MM.1S (cell line): ENCODE data around the gene FAM20A.

Source experiments
- DNase-seq: peaks from one replicate; pipeline ENCODE4 v3.0.0-alpha.2; 2015
- H2AFZ ChIP-seq: fragments of 300-600 bp; sonication (generic); 2 replicates; pipeline ENCODE4 v1.6.0; 2016; ENCODE audit warnings: antibody characterized with exemption, low read length
- H3F3A ChIP-seq: fragments of 300-600 bp; sonication (generic); 2 replicates; pipeline ENCODE4 v1.6.1; 2016; ENCODE audit warnings: mild to moderate bottlenecking, antibody characterized with exemption, low read length, moderate library complexity, mixed read lengths; ENCODE audit not compliant: insufficient read depth
- H3K27ac ChIP-seq: fragments of 300-600 bp; sonication (generic); 2 replicates; pipeline ENCODE4 v1.5.1; 2016; ENCODE audit warnings: mild to moderate bottlenecking, low read length
- H3K27me3 ChIP-seq: fragments of 300-600 bp; sonication (generic); replicated peaks from 2 replicates; pipeline ENCODE4 v1.6.0; 2016; ENCODE audit warnings: low read length; ENCODE audit not compliant: insufficient read depth
- H3K36me3 ChIP-seq: fragments of 300-600 bp; sonication (generic); replicated peaks from 2 replicates; pipeline ENCODE4 v1.6.1; 2016; ENCODE audit warnings: mild to moderate bottlenecking, low read length, mixed read lengths; ENCODE audit not compliant: insufficient read depth
- H3K4me1 ChIP-seq: fragments of 300-600 bp; sonication (generic); 2 replicates; pipeline ENCODE4 v1.6.1; 2016; ENCODE audit warnings: low read length, mixed read lengths
- H3K4me2 ChIP-seq: fragments of 300-600 bp; sonication (generic); 2 replicates; pipeline ENCODE4 v1.6.0; 2016; ENCODE audit warnings: low read depth, low read length
- H3K4me3 ChIP-seq: fragments of 300-600 bp; sonication (generic); 2 replicates; pipeline ENCODE4 v1.5.1; 2016; ENCODE audit warnings: low read length, mixed read lengths
- H3K79me2 ChIP-seq: fragments of 300-600 bp; sonication (generic); 2 replicates; pipeline ENCODE4 v1.6.1; 2016; ENCODE audit warnings: mixed run types, low read length, mixed read lengths
- H3K9ac ChIP-seq: fragments of 300-600 bp; sonication (generic); 2 replicates; pipeline ENCODE4 v1.6.1; 2016; ENCODE audit warnings: low read length, mixed read lengths
- H3K9me2 ChIP-seq: fragments of 300-600 bp; sonication (generic); replicated peaks from 2 replicates; pipeline ENCODE4 v1.6.1; 2016; ENCODE audit warnings: mild to moderate bottlenecking, low read length, mixed read lengths; ENCODE audit not compliant: insufficient read depth
- H3K9me3 ChIP-seq: fragments of 300-600 bp; sonication (generic); replicated peaks from 2 replicates; pipeline ENCODE4 v1.6.1; 2016; ENCODE audit warnings: mild to moderate bottlenecking, low read length, mixed read lengths; ENCODE audit not compliant: insufficient read depth
- H4K20me1 ChIP-seq: fragments of 300-600 bp; sonication (generic); 2 replicates; pipeline ENCODE4 v1.6.1; 2016; ENCODE audit warnings: mild to moderate bottlenecking, low read length, moderate library complexity, mixed read lengths; ENCODE audit not compliant: insufficient read depth
- EZH2 ChIP-seq: fragments of 300-600 bp; sonication (generic); optimal IDR thresholded peaks from 2 replicates; pipeline ENCODE3; 2017; ENCODE audit warnings: low read depth, mild to moderate bottlenecking, antibody characterized with exemption, low read length, mixed read lengths
- EZH2phosphoT487 ChIP-seq: fragments of 300-600 bp; sonication (generic); IDR thresholded peaks from 2 replicates; pipeline ENCODE4 v1.6.1; 2018; ENCODE audit warnings: antibody characterized with exemption, low read length
- TF ChIP-seq, protein P1 (sequence below): fragments of 300-600 bp; sonication (generic); IDR thresholded peaks from 2 replicates; pipeline ENCODE4 v1.5.1; 2016; ENCODE audit warnings: antibody characterized with exemption, low read length, mixed read lengths

The FAM20A gene

DNA sequence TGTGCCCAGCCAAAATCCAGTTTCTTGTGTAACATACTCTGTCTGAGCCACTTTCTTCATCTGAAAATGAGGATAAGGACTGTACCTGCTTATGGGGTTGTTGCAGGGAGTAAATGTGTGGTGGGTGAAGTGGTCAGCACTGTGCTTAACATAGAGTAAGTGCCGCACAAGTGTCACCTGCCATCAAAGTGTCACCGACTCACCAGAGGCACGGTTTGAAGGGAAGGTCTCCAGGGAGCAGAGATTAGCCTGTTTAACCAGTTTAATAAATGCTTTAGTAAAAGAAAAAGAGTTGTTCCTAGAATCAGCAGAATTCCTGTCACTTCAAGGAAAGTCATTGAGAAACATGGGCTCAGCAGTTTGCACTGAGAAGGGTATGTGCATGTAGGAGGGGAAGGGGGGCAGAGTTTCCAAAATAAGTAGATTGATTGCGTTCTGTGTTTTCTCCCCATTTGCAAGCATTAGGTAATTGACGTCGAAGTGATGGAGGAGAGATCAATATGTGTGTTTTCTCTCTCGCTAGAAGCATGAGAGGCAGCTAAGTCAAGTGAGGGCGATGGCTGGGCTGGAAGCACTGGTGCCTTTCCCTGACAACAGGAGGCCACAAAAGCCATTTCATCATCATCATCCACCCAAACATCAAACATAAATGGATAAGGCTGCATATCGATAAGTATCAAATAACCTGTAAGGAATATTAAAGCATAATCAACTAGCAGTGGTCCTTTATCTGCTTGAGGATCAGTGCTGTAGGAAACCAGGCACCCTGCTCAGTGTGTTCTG, 19.1 kb downstream of the FAM20A start:
- no peak overlapping the region for H3K27ac ChIP-seq
- H3K9me3 ChIP-seq = no peaks in the 10 kb centered on the region
- no peak overlapping the region for H2AFZ ChIP-seq
- DNase-seq = no peak
- H3K4me3 ChIP-seq = no peak overlapping the region
- H3K4me1 ChIP-seq = no peaks in the 10 kb centered on the region
- H3K79me2 ChIP-seq = no peaks in the 10 kb centered on the region
- H3F3A ChIP-seq = no peaks in the 10 kb centered on the region
- H3K9ac ChIP-seq = no peak overlapping the region
- no peak for TF ChIP-seq EZH2
- TF ChIP-seq, protein P1, sequence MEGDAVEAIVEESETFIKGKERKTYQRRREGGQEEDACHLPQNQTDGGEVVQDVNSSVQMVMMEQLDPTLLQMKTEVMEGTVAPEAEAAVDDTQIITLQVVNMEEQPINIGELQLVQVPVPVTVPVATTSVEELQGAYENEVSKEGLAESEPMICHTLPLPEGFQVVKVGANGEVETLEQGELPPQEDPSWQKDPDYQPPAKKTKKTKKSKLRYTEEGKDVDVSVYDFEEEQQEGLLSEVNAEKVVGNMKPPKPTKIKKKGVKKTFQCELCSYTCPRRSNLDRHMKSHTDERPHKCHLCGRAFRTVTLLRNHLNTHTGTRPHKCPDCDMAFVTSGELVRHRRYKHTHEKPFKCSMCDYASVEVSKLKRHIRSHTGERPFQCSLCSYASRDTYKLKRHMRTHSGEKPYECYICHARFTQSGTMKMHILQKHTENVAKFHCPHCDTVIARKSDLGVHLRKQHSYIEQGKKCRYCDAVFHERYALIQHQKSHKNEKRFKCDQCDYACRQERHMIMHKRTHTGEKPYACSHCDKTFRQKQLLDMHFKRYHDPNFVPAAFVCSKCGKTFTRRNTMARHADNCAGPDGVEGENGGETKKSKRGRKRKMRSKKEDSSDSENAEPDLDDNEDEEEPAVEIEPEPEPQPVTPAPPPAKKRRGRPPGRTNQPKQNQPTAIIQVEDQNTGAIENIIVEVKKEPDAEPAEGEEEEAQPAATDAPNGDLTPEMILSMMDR = no peak
- TF ChIP-seq EZH2phosphoT487 = no peak
- H3K27me3 ChIP-seq = no peaks in the 10 kb centered on the region
- no peak overlapping the region for H3K4me2 ChIP-seq
- H3K9me2 ChIP-seq = no peaks in the 10 kb centered on the region
- H3K36me3 ChIP-seq = no peaks in the 10 kb centered on the region
- H4K20me1 ChIP-seq = no peaks in the 10 kb centered on the region

DNA sequence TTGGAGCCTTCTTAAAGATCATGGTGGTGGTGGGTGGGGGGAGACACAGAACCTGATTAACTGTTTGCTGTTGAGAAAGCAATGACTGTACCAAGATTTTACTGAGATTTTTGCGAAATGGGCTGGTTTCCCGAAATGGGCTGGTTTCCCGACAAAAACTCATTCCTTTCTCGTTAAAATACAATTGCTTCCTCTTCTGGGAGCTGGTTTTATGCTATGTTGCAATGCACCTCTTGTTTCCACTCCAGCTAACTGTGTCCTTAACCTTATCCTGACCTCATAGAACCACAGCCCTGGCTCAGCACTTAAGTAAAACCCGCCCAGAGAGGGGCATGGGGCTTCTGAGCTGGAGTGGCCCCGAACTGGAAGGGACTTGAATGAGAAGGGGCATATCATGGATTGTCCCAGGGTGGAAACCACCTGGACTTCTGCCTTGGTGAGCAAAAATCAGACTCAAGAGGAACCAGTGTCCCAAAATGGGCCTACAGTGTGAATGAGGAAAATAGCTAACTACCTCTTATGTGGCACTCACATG, 20.9 kb downstream of the FAM20A start:
- Histone ChIP-seq H3F3A (no peaks in the 10 kb centered on the region), H4K20me1 (no peaks in the 10 kb centered on the region), H3K79me2 (no peaks in the 10 kb centered on the region), H3K9me2 (no peaks in the 10 kb centered on the region), H3K9me3 (no peaks in the 10 kb centered on the region), H3K4me3 (no peak overlapping the region), H3K36me3 (no peaks in the 10 kb centered on the region), H3K4me1 (no peaks in the 10 kb centered on the region), H3K27me3 (no peaks in the 10 kb centered on the region), H3K4me2 (no peak overlapping the region), H2AFZ (no peak overlapping the region), H3K9ac (no peak overlapping the region), H3K27ac (no peak overlapping the region)
- no peak for DNase-seq
- TF ChIP-seq EZH2phosphoT487 (no peak), EZH2 (no peak)
- TF ChIP-seq, protein P1 = no peak

GRCh38 chr17:68579194-68579927, 21.8 kb downstream of the FAM20A start:
- no peaks in the 10 kb centered on the region for H3K79me2 ChIP-seq
- no peak overlapping the region for H3K27ac ChIP-seq
- no peaks in the 10 kb centered on the region for H3F3A ChIP-seq
- H3K9me2 ChIP-seq = no peaks in the 10 kb centered on the region
- H3K27me3 ChIP-seq = no peaks in the 10 kb centered on the region
- TF ChIP-seq EZH2 (no peak), EZH2phosphoT487 (no peak)
- TF ChIP-seq, protein P1 = no peak
- no peak overlapping the region for H2AFZ ChIP-seq
- no peak overlapping the region for H3K4me3 ChIP-seq
- H3K4me1 ChIP-seq = no peaks in the 10 kb centered on the region
- no peaks in the 10 kb centered on the region for H4K20me1 ChIP-seq
- H3K9me3 ChIP-seq = no peaks in the 10 kb centered on the region
- no peak overlapping the region for H3K9ac ChIP-seq
- no peak for DNase-seq
- no peak overlapping the region for H3K4me2 ChIP-seq
- no peaks in the 10 kb centered on the region for H3K36me3 ChIP-seq
